Mesenteric fat pad (tissue), 1 donor: ENCODE results near the gene SRRM4. TPM values are rescaled to one million over a fixed set of nuclear protein-coding genes. Genes with fewer than 3 reads are reported as not detected.

Experiments
- DNase-seq: peaks from one replicate; pipeline ENCODE4 v3.0.0-alpha.2; 2020; ENCODE audit warnings: low spot score
- total RNA-seq: library from RNA; stranded (reverse); fragmentation: NEBNext Ultra II Directional; extraction: Animal tissue kit (Norgen Biotek cat#: 25700); gene quantifications from one replicate; pipeline ENCODE4 v1.2.1, GENCODE V29; 2021
- donor health status: DM: yes; HTN: yes; CAD: no.

Gene SRRM4
- total RNA-seq, 1 donor from 2014 or later = not detected

DNA sequence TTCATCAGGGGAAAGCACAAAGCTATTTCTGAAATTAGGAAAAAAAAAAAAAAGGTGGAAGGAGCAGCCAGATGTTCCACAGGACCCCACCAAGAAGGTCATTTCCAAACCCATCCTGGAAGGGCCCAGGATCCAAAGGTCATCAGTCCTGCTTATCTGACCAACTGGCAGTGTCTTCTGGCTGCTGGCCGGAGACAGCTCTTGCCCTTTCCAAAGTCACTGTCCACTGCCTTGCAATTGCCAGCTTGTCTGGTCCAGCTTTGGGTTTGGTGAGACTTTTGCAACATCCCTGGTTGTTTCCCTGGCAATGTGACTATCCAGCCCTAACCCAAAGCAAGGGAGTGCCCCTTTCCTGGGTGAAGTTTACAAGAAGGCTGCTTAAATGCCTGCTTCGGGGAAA is 178.5 kb downstream of the SRRM4 start:
- DNase-seq = no peak

DNA sequence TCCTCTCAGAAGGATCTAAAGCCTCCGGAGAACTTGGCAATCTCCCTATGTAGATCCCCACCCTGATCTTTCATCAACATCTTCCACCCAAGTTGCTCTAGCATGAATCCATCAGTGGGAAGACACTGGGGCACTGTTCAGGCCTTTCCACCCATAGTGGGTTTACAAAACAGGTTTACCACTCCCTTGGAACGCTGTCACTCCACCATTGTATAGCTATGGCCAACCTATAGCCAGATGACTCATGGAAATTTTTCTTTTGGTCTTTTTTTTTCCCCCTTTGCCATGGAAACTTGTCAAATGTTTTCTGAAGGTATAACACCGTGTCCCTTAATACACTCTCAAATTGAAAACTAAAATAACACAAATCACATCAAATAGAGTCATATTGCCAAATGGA is 186.6 kb downstream of the SRRM4 start:
- DNase-seq = no peak

DNA sequence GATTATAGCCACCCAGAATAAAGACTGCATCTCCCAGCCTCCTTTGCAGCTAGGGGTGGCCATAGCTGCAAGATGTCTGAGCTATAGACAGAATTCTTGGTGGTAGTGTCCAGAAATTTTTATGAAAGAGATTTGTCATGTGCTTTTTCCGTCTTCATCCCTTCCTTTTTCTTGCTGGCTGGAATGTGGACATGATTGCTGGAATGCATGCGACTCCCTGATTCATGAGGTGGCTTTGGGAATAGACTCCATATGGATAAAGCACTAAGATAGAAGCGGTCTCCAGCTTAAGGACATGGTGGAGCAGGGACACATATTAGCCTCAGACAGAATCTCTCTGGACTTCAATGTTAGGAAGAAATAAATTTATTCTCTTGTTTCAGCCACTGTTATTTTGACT is 187.4 kb downstream of the SRRM4 start:
- DNase-seq = no peak

DNA sequence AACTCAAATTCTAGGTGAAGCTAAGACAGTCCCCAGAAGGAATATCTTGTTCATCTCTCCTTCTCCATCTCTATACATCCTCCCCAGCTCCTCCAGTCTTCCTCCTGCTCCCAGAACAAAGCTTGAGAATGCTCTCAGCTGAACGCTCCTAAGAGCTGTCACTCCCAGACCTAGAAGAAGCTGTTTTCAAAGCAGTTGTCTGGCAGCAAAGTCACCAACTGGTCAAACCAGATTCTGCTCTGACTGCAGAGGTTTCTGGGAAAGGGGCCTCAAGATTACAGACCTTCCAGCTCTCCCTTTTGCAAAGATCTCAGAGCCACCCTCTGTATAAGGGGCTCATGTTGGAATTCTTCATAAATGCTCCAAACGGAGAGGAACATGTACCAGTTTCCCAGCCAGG is 187.8 kb downstream of the SRRM4 start:
- no peak for DNase-seq

DNA sequence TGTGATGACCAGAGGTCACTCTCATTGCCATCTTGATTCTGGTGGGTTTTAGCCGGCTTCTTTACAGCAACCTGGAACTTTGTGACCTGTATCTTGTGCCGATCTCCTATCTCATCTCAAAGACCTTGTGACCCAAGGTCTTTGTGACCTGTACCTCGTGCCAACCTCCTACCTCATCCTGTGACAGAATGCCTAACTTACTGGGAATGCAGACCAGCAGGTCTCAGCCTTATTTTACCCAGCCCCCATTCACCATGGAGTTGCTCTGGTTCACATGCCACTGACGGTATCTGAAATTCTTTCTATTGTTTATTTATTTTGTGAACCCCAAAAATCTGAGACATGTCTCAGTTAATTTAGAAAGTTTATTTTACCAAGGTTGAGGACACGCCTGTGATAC is 189.9 kb downstream of the SRRM4 start:
- DNase-seq = no peak

DNA sequence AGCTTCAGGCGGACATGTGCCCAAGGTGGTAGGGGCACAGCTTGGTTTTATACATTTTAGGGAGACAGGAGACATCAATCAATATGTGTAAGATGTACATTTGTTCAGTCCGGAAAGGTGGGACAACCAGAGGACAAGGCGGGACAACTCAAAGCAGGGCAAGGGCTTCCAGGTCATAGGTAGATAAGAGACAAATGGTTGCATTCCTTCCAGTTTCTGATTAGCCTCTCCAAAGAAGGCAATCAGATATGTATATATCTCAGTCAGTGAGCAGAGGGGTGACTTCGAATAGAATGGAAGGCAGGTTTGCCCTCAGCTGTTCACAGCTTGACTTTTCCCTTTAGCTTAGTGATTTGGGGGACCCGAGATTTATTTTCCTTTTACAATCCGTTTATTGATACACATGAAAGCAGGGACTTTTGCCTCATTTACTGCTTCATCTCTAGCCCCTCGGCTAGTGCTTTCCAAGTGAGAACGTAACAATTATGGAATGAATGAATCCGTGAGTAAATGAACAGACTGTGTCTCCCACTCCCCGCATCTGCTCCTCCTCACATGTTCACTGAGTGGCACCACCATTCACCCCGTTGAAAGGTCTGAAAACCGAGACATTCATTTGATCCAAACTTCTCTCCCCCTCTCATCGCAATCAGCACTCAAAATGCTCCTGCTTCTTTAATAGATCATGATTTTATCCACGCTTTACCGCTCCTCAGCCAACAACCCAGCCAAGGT is 190.5 kb downstream of the SRRM4 start:
- no peak for DNase-seq

DNA sequence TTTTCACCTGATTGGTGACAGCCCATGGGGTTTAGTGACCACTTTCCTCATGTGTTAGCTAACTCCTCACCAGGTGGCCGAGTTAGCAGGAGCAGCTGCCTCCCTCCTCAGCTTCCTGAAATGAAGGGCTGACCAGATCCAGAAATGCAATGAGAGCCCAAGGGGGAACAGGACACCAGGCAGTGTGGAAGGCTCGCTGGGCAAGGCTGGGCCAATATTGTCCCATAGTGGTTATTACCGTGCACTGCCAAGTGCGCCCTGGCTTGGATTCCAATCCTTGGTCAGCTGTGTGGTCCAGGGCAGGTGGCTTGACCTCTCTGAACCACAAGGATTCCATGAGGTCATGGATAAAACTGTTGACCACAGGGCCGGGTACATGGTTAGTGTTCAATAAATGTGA is 193.7 kb downstream of the SRRM4 start:
- no peak for DNase-seq

DNA sequence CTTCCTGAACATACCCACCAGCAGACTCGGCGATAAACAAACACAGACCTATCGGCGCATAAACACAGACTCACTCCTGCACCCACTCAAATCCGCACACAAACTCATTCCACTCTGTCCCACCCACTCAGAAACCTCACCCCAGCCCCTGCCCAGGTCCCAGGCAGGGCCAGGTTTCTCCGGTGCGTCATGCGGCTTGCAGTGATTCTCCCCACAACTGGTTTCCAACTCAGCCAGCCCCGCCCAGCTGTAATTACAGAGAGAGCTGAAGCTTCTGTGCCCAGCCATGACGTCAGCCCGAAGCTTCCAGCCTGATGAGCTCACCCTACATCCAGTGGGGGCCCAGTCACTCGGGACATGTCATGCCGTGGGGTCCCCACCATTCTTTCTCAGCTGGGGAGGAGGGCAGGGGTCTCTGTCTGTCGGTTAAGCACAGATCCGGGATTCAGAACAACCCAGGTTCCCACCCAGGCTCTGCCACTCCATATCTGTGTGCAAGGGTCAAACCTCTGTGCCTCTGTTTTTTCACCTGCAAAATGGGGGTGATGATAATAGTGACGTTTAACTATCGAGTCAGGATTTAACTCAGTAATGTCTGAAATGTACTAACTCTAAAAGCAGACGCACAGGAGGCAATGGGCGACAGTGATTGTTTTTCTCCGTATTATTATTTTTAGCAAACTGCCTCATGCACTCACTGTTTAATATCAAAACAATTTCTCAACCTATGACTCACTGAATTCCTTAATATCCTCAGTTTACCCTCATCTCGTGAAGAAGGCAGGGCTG is 195.1 kb downstream of the SRRM4 start:
- DNase-seq = peak; percentile 95

DNA sequence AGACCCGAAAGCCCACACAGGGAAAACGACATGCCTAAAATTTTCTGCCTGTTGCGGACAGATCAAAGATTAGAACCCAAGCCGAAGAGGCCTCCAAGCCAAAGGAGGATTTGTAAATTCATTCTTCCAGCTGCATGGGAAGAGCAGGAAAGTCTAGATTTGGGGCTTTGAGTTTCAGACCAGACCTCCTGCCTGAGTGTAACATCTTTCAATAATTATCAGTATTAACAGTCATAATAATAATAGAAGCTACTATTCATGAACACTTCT is 195.7 kb downstream of the SRRM4 start:
- DNase-seq = no peak

DNA sequence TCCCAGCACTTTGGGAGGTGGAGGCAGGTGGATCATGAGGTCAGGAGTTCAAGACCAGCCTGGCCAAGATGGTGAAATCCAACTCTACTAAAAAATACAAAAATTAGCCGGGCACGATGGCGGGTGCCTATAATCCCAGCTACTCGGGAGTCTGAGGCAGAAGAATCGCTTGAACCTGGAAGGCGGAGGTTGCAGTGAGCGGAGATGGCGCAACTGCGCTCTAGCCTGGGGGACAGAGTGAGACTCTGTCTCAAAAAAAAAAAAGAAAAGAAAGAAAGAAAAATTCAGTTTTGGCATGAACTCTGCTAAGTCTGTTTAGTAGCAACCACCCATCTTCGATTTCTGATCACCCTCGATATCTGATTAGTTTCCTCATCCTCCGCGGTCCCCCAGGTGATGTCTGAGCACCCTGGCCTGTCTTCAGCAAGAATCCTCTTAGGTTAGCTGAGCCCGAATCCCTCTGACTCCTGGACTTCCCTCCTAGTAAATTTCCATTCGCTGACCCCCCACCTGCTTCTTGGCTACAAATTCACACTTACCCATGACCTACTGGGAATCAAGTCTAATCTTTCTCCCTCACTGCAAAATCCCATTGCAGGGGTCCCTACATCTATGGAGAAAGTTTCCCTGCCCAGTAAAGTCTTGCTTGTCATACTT is 196.5 kb downstream of the SRRM4 start:
- no peak for DNase-seq

DNA sequence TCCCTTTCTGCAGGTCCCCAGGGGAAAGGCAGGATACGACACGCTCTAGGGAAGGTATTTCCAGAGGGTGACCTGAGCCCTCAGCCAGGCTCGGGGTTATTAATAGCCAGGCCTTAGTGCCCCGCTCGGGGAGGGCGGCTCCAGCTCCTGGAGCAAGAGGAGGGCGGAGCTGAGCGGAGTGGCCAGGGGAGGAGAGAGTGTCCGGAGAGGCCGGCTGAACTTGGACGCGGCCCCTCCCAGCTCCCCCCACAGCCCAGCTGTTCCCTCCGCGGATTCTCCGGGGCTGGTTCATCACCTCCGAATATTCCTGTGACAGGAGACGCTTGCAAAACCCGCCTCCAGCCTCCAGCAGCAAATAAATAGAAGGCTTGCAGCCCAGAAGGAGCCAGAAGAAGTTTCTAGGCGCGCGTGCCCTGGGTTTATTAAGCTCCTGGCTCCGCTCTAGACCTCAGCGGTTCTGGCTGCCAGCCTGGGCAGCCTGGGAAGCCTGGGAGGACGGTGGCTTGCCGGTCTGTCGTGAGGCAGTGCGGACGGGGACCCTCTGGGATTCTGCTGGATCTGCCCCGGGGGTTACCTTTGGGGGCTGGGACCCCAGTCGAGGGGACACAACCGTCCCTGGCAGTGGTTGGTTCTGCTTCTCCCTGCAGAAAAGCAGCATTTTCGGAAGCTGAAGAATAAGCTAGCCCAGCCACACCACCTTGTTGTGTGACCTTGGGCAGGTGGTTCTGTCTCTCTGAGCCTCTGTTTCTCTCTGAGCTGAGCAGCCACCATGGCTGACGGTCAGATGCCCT is 197.4 kb downstream of the SRRM4 start, which contains the start of gene HSPB8:
Gene HSPB8, plus strand, starts transcription at position 388 of the 791 bp plus-strand sequence. Its CDS starts 382 bp downstream, at position 770.
- peak; percentile 92 for DNase-seq

DNA sequence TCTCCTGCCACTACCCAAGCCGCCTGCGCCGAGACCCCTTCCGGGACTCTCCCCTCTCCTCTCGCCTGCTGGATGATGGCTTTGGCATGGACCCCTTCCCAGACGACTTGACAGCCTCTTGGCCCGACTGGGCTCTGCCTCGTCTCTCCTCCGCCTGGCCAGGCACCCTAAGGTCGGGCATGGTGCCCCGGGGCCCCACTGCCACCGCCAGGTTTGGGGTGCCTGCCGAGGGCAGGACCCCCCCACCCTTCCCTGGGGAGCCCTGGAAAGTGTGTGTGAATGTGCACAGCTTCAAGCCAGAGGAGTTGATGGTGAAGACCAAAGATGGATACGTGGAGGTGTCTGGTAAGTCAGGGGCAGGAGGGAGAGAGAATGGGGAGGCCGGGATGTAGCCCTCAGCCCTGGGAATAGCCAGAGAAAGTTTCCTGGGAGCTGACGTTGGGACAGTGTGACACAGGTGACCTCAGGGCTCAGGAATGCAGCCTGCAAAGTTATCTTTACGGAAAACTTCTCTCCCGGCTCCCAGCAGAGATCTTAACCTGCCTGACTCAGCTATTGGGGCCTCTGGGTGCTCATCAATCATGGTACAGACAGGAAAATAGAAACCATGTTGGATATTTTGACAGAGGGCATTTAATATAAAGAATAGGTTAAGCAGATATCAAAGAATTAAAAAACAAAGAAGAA is 198.1 kb downstream of the SRRM4 start:
- no peak for DNase-seq

DNA sequence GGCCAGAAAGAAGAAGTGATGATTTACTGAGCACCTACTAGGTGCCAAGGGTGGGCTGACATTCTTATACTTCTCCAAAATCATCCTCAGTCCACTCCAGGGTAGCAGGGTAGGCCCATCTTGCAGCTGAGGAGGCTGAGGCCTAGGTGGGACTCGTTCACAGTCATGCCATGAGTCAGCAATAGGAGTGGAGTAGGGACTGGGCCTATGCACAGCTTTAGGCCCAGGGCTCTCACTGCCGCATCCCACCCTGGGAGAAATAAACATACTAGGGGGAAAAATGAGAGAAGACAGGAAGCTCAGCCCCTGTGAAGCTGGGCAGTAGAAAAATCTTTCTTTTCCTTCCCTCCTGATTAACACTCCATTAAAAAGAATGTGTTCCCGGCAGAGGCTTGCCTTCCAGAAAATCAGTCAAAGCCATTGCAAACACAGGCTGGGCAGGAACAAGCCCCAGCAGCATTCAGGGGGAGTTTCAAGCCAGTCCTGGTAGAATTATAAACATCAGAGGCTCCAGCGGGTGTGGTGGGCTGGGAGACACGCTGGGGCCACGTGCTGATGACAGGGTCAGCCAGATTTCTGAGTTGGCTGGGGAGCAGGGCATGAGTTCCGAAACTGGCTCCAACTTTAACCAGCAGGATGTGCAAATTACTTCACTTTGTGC is 199.2 kb downstream of the SRRM4 start:
- DNase-seq = no peak

DNA sequence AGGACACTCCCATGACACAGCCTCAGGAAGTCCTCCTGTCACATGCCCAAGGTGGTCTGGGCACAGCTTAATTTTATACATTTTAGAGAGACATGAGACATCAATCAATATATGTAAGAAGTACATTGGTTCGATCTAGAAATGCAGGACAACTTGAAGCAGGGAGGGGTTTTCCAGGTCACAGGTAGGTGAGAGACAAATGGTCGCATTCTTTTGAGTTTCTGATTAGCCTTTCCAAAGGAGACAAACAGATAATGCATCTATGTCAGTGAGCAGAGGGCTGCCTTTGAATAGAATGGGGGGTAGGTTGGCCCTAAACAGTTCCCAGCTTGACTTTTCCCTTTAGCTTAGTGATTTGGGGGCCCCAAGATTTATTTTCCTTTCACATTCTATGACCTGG is 199.9 kb downstream of the SRRM4 start:
- DNase-seq = no peak

DNA sequence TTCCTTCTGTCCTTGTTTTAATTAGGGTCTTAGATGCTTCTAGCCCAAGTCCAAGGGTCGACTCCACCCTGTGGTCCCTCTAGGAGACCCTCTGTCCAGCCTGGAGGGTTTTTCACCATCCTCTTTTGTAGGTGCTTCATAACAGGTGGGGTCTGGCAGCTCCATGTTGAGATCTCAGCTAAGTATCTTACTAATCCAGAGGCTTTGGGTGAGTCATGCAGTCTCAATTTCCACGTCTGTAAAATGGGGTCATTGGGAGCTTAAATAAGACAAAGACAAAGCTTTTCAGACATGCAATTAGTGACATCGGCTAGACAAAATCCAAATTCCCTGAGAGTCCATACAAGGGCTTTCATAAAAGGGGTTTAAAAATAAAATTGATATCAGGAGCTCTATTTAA is 200.6 kb downstream of the SRRM4 start:
- no peak for DNase-seq

DNA sequence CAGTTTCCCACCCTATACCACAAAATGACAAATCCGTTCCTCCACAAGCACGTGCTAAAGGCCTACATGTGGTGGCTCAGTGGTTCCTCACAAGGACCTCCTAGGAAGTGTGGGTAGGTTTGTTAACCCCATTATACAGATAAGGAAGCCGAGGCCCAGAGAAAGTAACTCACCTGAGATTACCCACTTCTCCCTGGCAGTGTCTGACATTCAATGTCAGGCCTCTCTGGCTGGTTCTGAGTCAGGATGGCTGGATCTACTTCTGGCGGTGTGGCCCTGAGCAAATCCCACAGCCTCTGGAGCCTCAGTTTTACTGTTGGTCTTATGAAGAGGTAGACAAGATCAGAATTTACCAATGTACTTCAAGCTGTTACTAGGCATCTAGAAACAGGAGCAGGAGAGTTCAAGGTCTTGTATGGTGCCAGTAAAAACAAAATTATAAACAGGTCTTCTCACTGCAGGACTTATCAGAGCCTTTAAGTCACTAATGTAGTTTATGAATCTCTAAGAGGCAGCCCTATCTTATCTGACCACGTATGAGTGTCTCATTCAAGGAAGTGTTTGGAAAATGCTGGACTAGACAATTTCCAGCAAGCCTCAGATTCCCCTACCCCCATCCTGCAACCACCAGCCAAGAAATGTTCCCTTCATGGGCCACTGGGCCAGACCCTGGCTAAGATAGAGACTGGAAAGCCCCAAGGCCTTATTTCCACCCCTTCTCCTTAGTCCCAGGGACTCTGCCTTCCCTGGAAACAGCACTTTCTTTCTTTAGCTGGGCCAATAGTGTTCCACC is 201.6 kb downstream of the SRRM4 start:
- DNase-seq = no peak

DNA sequence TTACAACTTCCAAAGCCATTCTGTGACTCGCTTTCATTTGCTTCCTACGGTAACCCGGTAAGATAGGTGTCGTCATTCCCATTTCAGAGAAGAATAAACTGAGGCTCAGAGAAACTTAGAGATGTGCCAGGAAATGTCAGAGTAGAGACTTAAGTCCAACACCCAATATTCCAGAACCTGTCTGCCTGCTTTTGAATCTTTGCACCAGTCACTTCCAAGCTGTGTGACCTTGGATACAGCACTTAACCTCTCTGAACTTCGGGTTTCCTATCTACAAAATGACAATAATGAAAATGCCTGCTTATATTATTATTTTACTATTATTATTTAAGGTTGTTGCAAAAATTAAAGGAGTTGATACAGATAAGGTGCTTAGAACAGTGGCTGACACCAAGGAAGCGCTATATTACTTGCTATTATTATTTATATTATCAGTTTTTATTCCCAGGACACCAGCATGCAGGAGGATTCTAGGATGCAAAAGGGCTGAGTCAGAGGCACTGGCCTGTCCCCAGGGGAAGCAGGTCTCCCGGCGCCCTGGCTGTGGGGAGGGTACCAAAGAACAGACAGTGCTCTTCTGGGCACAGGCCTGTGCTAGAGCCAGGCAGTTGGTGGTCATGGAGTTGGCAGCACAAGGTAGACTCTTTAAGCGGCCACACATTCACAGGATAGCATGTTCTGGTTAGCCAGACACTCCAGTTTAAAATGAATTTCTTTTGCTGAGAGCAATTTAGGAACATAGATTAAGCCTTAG is 202.8 kb downstream of the SRRM4 start:
- no peak for DNase-seq

DNA sequence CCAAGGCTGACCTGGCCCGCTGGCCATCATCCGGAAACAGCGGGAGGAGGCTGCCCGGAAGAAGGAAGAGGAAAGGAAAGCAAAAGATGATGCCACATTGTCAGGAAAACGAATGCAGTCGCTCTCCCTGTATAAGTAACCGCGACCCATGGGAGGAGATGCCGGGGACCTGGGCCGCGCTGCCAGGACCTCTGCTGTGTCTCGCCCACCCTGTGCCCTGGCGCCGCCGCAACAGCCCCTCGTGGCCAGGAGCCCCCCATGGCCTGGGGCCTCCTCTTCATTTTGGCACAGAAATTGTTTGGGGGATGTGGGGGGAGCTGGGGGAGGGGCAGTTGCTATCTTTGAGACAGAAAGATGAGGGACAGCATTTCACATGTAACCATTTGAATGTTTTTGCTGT is 213.9 kb downstream of the SRRM4 start:
- no peak for DNase-seq

DNA sequence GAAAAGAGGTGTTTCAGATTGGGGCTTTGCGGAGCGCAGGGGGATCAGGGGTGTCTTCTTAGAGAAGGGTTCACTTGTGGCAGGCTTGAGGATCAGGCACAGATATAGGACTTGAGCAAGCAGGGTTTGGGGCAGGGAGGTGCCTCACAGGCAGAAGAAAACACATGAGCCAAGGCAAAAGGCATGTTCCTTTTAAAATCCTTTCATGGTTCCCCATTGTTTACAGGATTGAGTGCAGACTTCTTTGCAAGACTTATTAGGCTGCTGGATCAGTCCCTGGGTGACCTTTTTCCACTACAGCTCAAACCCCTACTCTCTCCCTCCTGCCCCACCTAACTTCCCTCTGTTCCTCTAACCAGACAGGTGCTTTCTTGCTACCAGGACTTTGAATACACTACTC is 217.1 kb downstream of the SRRM4 start:
- DNase-seq = no peak
